GM19043 (cell line): ENCODE data around the gene PRR5L.
A peak's percentile ranks its signal among the peaks of the same experiment; 100 is the strongest.

Experiments used
- ATAC-seq: cut with Tn5 transposase; IDR thresholded peaks from one replicate; pipeline ENCODE4 v1.9.1; 2021; ENCODE audit warnings: low read depth; ENCODE audit not compliant: unreplicated experiment

The PRR5L gene

DNA sequence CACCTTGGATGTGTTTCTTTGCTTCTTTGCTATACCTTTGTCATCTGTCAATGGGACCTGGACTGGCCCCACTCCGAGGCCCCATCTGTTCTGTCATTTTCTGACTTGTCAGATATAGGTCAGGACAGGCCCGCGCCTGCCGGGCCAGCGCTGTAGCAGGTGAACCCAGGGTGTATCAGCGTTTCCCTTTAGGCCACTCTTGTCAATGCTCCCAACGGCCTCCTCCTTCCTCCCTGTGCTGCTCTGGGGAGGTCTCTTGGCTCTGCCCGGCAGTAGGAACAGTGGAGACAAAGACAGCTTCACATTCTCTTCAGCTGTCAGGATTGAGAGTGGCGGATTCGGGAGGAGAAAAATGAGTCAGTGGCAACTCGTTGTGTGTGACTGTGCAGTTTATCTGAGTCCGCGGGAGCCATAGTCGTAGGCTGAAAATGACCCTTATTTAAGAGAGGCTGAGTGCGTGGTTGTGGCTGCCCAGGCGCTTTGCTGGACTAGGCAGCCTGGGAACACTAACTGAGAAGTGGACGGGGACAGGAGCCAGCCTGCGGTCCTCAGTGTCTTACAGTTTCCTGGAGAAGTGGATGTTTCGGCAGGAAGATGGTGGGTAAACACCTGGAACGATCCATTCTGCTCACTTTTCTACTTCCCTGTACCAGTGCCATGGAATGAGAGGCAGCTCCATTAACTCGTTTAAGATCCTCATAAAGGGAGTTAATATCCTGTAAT, 102.3 kb downstream of the PRR5L start:
- no peak for ATAC-seq

DNA sequence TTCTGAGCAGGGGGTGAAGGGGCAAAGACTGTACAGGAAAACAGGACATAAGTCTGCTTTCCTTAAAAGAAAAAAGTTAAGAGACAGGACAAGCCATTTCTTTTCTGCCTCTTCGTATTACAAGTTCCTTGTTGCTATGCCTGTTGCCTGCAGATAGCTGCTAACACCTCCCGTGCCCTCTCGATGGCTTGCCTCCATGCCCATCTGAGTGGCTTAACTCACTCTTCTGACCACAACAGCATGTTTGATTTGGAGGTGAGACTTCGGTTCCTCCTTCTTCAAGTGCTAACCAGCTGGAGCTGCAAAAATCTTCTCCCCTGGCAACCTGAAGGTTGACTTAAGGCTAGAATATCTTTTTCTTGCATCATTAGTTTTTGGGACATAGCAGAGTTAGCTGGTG, 103.1 kb downstream of the PRR5L start:
- no peak for ATAC-seq

GRCh38 chr11:36399745-36400144, 103.7 kb downstream of the PRR5L start:
- ATAC-seq, result no peak

- ATAC-seq, result no peak
Observed at GRCh38 chr11:36400766-36401455, 104.8 kb downstream of the PRR5L start.

- no peak for ATAC-seq
Observed at GRCh38 chr11:36402568-36403170, 106.6 kb downstream of the PRR5L start.

GRCh38 chr11:36403661-36404060, 107.6 kb downstream of the PRR5L start:
- ATAC-seq, result no peak

GRCh38 chr11:36404831-36405230, 108.7 kb downstream of the PRR5L start:
- ATAC-seq, result no peak

DNA sequence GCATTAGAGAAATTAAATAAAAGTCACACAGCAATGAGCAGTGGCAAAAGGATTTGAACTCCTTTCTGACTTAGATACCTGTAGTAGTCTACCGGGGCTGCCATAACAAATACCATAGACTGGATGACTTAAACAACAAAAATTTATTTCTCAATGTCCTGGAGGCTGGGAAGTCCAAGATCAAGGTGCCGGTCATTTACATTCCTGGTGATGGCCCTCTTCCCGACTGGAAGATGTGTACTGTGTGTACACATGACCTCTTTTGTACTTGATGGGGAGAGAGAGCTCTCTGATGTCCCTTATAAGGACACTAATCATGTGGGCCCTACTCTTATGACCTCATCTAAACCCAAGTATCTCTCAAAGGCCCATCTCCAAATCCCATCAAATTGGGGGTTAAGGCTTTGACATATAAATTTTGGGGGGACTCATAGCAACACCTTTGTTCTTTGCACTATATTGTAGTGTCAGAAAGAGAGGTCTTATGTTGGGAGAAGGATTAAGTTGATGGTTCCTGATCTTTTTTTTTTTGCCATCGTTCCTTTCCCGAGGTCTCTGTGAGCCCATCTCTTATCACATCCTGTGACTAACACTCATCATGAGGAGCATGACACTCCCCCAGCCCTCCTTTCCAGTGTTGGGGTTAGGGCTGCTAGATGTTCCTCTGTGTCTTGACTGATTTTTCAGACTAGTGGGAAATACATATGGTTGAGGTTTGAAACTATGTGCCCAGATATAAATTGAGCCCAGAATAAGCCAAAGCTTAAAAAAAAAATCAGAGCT, 109.7 kb downstream of the PRR5L start:
- ATAC-seq, result no peak

GRCh38 chr11:36407356-36407755, 111.3 kb downstream of the PRR5L start:
- no peak for ATAC-seq

DNA sequence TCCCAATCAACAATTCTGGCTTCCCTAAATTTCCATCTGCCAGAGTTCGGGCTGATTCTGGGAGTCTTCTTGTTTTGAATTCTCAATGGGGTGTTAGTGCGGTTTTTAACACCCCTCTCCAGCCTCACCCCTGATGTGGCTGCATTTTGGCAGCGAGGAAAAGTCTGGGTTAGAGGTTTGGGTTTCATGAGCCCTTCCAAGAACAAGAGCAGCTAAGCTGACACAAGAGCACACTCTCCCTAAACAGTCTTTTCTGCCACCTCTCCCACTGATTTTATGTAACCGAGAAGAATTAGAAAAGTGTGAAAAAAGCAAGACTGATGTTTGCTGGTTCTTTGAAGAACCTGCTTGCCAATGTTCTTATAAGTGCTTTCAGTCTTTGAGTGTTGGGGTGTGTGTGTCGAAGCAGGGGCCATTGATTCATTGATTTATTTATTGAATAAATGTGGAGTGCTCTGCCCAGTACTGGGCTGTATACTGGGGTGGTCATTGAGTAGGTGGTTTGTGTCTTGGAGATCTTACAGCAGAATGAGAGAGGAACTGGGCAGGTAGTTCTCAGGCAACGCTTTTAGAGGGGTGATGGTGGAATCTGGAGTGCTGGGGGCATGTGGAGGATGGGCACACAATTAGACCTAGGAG, 112.5 kb downstream of the PRR5L start:
- no peak for ATAC-seq

DNA sequence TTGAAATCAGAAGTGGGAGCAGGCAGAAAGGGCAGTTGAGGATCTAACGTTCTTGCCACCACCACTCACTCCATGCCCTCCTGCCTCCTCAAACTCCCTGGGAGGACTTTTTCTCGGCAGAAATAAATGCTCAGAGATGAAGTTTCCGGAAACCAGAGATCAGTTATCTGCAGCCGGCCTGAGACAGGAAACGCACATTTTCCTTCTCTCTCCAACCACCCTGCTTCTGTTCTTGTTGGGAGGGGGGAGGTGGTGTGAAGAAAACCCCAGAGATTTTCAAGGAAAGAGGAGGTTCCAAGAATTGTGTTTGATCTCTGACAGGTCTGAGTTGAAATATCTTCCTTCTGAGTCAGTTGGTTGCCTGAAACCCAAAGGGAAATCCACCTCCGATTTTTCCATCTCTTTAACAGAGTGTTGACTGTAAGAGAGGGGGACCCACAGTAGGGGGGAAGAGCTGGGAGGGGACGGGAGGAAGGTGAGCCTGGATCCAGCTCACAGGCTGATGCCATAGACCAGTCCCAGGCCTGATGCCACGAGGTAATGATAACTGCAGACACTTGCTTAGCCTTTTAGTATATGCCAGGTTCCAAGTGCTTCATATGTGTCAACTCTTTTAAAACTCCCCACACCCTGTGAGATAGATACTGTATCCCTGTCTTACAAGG, 113.2 kb downstream of the PRR5L start:
- ATAC-seq, result no peak

DNA sequence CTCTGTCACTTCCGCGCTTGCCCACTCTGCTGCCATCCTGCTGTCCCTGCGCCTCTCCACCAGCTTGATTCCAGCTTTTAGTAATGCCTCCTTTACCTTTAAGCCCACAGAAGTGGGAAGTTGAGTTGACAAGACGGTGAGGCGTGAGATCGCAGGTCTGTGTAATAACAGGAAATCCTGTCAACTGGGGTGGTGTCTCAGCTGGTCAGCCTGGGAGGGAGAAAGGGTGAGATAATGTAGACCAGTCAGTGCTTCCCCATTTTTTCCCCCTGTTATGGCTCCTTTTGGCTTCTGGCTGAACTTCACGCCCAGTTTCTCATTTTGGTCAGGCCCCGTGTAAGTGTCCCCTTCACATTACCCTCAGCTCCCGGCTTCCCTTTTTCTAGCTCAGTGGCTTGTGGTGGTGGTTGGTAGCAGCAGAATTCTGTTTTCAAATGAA, 115.1 kb downstream of the PRR5L start:
- ATAC-seq, result peak; percentile 73

DNA sequence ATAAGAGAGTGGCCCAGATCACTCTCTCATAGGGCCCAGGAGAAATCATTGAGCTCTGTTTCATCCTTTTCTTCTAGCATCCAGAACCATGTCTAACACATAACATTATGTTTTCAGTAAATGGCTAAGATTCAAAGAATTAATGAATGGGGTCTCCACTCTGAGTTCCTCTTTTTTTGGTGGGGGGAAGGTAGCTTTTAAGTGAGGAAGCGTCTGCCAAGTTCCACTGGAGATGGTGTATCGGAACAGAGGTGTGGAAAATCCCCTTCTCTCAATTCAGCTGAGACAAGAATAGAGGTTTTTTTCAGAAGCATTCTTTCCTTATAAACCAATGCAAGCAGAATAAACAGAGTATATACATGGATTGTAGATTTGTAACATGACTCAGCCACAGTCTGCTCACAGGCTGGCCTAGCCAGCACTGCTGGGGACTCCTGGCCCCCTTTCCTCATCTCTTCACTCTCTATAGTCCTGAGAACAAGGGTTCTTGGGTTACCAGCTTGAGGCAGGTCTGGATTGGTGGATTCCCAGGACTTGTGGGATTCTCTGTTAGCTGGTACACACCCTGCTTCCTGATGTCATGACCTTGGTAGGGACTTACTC, 116.8 kb downstream of the PRR5L start:
- no peak for ATAC-seq

DNA sequence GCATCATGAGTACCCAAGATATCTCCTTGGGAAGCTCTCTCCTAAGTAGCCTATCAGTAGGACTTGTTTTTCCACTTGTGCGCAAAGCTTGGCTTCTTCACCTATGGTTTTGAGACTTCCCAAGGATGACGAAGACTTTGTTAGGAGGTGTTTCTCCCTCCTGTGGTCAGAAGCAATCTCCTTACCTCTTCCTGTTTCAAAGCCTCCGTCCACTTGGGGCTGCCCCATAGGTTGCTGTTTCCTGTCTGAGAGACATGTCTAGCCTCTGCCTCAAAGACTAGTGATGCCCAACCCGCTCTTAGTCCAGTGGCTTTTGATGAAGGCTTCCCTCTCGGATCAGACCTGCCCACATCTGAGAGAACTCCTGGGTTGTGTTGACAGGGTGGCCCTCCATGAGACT, 121.1 kb downstream of the PRR5L start:
- peak; percentile 57 for ATAC-seq

GRCh38 chr11:36419791-36420424, 123.8 kb downstream of the PRR5L start:
- no peak for ATAC-seq

DNA sequence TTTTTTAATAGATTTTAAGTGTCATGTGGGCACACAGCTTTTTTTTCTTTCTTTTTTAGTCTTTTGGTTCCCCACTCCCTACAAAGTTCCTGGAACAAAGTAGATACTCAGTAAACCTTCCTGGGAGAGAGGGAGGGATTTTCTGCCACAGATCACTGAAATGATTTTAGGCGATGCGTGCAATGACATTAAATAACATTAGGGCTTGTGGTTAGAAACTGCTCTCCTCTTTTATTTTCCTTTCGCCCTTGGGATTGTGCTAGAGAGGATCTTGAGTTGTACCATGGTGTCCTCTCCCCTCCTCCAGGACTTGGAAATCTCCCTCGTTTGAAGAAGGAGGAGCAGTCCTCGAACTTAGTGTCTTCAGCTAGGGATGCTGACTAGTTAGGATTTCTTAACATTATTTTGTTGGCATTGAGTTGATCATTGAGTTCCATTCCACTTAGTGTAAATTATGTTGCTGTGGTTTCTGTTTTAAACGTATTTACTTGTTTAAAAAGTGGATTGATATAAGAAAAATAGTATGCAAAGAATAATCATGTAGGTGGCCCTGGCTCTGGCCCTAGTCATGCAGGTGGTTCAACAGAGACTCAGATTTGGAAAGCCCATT, 125.6 kb downstream of the PRR5L start:
- ATAC-seq, result no peak

DNA sequence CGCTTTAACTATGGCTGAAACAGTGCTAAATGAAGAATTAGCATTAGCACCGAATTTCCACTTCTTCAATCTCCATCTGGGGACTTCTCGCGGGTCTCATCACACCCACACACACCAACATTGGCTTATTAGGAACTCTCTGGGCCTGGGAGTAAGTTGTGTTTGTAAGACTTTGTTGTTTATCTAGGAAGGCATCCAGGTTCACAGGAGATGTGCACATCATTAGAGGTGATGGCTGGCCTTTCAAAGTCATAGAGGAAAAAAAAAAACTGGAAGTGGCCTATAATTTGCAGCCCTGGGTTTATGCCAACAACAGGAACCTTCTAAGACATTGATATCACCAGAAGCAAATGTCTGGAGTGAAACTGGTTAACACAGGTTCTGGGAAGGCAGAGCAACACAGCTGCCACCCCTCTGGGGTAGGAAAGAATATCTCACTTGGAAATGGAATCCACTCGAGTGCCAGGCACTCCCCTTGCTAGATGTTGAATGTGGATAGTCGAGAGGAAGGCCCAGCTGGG, 129.5 kb downstream of the PRR5L start:
- ATAC-seq, result no peak

DNA sequence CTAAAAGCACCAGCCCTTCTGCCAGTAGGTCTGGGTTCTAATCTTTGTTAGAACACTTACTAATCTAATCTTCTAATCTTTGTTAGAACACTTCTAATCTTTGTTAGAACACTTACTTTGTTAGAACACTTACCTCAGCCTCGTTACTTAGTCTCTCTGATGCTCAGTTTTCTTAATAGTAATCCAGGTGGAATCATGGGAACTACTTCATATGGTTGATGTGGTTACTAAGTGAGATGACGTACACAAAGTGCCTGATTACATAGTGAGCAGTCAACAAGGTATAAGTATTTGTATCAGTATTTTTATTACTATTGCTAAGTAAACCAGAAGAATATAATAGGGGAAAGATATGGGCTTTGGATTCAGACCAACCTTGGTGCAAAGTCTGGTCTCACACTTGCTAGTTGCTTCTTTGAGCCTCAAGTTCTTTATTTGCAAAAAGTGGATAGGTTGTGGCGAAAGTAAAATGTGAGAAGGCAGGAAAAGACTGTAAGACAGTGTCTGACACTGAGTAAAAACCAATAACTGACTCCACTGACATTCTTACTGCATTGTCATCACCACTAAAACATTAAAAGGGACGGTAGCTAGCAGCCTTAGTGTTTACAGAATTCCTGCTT, 130.2 kb downstream of the PRR5L start:
- no peak for ATAC-seq
